HCT116 (cell line): ENCODE results near the gene TLR9. TPM values are rescaled to one million over a fixed set of nuclear protein-coding genes. Genes with fewer than 3 reads are reported as not detected.

Experiments used
- ATAC-seq: fragments of 200-7000 bp; cut with Tn5 transposase; 2 replicates; pipeline ENCODE4 v1.9.1; 2020; ENCODE audit warnings: mild to moderate bottlenecking, moderate library complexity
- BruUV-seq: library from RNA; stranded (reverse); fragments of 400-500 nt; replicated peaks from 2 replicates; lab custom pipeline; 2021; lab: Mats Ljungman, UMichigan
- CTCF ChIA-PET: fragments of 300-600 bp; sonication (Branson Sonifier 250); formaldehyde crosslinking; loops from one replicate; lab custom pipeline; 2021; ENCODE audit warnings: antibody characterized with exemption; lab: Charles Lee
- POLR2A ChIA-PET: fragments of 300-600, 350-600 bp; sonication (Branson Sonifier 250); formaldehyde crosslinking; loops from one replicate; lab custom pipeline; 2021; ENCODE audit warnings: antibody characterized with exemption; lab: Charles Lee
- RAD21 ChIA-PET, 2 experiments: fragments of 300-600 bp; sonication (Branson Sonifier 250); formaldehyde crosslinking; loops; one replicate each; lab custom pipeline; 2023; ENCODE audit warnings: low total read pairs in 2 of 2; ENCODE audit not compliant: uncharacterized antibody in 2 of 2, unreplicated experiment in 2 of 2, low non-redundant PET in 1 of 2; lab: Charles Lee
- DNase-seq: peaks from one replicate; pipeline ENCODE4 v3.0.0-alpha.2; 2010; ENCODE audit warnings: low read depth, low spot score
- H2AFZ ChIP-seq: fragments of 200-600 bp; shearing (Covaris generic), sonication (generic); 2 replicates; pipeline ENCODE4 v1.6.1; 2017; ENCODE audit warnings: low read depth, mixed run types, mixed read lengths, antibody characterized with exemption, low read length; ENCODE audit not compliant: poor library complexity, severe bottlenecking
- H3K27ac ChIP-seq: 2 replicates; pipeline ENCODE4 v1.5.1; 2012; ENCODE audit warnings: low read depth, low read length
- H3K27me3 ChIP-seq: fragments of 200-600 bp; sonication (generic); 2 replicates; pipeline ENCODE4 v1.6.1; 2016; ENCODE audit warnings: mixed run types, low read length, mixed read lengths; ENCODE audit not compliant: insufficient read depth
- H3K36me3 ChIP-seq, 2 experiments: fragments of 200-500 bp in 1 of 2; fragments of 200-600 bp in 1 of 2; sonication (Bioruptor generic) in 1 of 2; sonication (generic) in 1 of 2; 2 replicates each; pipeline versions ENCODE4 v1.5.1 to v1.6.1; 2014 to 2016; ENCODE audit warnings: low read length in 2 of 2, inconsistent platforms in 1 of 2, mixed read lengths in 1 of 2, mixed run types in 1 of 2; ENCODE audit not compliant: insufficient read depth in 2 of 2, control insufficient read depth in 1 of 2
- H3K4me1 ChIP-seq, 2 experiments: fragments of 200-600 bp in 1 of 2; sonication (generic) in 1 of 2; 2 replicates each; pipeline versions ENCODE4 v1.5.1 to v1.6.1; 2012 to 2017; ENCODE audit warnings: low read length in 2 of 2, inconsistent platforms in 1 of 2, mild to moderate bottlenecking in 1 of 2, mixed read lengths in 1 of 2, mixed run types in 1 of 2, moderate library complexity in 1 of 2; ENCODE audit not compliant: insufficient read depth in 2 of 2, control insufficient read depth in 1 of 2
- H3K4me2 ChIP-seq: fragments of 200-600 bp; sonication (generic); 2 replicates; pipeline ENCODE4 v1.6.1; 2017; ENCODE audit warnings: mixed run types, low read length, mixed read lengths
- H3K4me3 ChIP-seq, 2 experiments: fragments of 200-600 bp in 1 of 2; sonication (generic) in 1 of 2; replicated peaks in 1 of 2; 2 replicates each; pipeline ENCODE4 v1.5.1; 2011 to 2016; ENCODE audit warnings: low read length in 2 of 2, control low read depth in 1 of 2, low read depth in 1 of 2, mild to moderate bottlenecking in 1 of 2, mixed read lengths in 1 of 2, mixed run types in 1 of 2
- H3K79me2 ChIP-seq: fragments of 200-600 bp; sonication (generic); 2 replicates; pipeline ENCODE4 v1.6.1; 2017; ENCODE audit warnings: mild to moderate bottlenecking, mixed run types, low read length, moderate library complexity, mixed read lengths; ENCODE audit not compliant: insufficient read depth
- H3K9ac ChIP-seq: fragments of 200-600 bp; sonication (generic); 2 replicates; pipeline ENCODE4 v1.6.1; 2016; ENCODE audit warnings: low read length, mixed read lengths
- H3K9me2 ChIP-seq: fragments of 200-600 bp; sonication (generic), shearing (Covaris generic); 2 replicates; pipeline ENCODE4 v1.6.1; 2017; ENCODE audit warnings: mixed run types, mild to moderate bottlenecking, moderate library complexity; ENCODE audit not compliant: insufficient read depth
- H3K9me3 ChIP-seq, 2 experiments: fragments of 200-500 bp in 1 of 2; fragments of 200-600 bp in 1 of 2; sonication (Bioruptor generic) in 1 of 2; sonication (generic) in 1 of 2; 2 replicates each; pipeline ENCODE4 v1.6.1; 2014 to 2017; ENCODE audit warnings: low read length in 2 of 2, mixed read lengths in 2 of 2, inconsistent platforms in 1 of 2, low read depth in 1 of 2, mild to moderate bottlenecking in 1 of 2, mixed run types in 1 of 2, moderate library complexity in 1 of 2; ENCODE audit not compliant: control insufficient read depth in 1 of 2, insufficient read depth in 1 of 2
- H4K20me1 ChIP-seq: fragments of 200-600 bp; sonication (generic), shearing (Covaris generic); 2 replicates; pipeline ENCODE4 v1.6.1; 2017; ENCODE audit warnings: mixed run types, mild to moderate bottlenecking, moderate library complexity; ENCODE audit not compliant: insufficient read depth
- YY1 ChIP-seq: IDR thresholded peaks from 2 replicates; pipeline ENCODE4 v1.6.1; 2011; ENCODE audit warnings: low read length, low read depth, moderate library complexity, mild to moderate bottlenecking; ENCODE audit not compliant: insufficient replicate concordance; ENCODE audit errors: extremely low read depth
- ZFX ChIP-seq: fragments of 450-650 bp; IDR thresholded peaks from 2 replicates; pipeline ENCODE4 v1.6.1; 2017
- intact Hi-C: fragments of 100-400 bp; cut with micrococcal nuclease; formaldehyde crosslinking; loops from 2 replicates; pipeline ENCODE4 v1.10.0; 2022
- total RNA-seq: library from RNA; stranded (reverse); gene quantifications from one replicate; pipeline ENCODE4 v1.2.1, GENCODE V29; 2021; ENCODE audit not compliant: unreplicated experiment
- TF ChIP-seq, protein P1 (sequence below), 3 experiments: fragments of 200-600 bp in 1 of 3; sonication (generic) in 1 of 3; IDR thresholded peaks in 2 of 3; conservative IDR thresholded peaks in 1 of 3; 2 replicates each; pipeline ENCODE4 v1.5.1; 2012 to 2017; ENCODE audit warnings: low read depth in 2 of 3, low read length in 2 of 3, antibody characterized with exemption in 1 of 3, borderline replicate concordance in 1 of 3, control low read depth in 1 of 3, mild to moderate bottlenecking in 1 of 3, mixed read lengths in 1 of 3, mixed run types in 1 of 3, moderate library complexity in 1 of 3; ENCODE audit not compliant: insufficient read depth in 1 of 3

TLR9 gene
- total RNA-seq, 1 experiment from 2014 or later = 0.15 TPM

DNA sequence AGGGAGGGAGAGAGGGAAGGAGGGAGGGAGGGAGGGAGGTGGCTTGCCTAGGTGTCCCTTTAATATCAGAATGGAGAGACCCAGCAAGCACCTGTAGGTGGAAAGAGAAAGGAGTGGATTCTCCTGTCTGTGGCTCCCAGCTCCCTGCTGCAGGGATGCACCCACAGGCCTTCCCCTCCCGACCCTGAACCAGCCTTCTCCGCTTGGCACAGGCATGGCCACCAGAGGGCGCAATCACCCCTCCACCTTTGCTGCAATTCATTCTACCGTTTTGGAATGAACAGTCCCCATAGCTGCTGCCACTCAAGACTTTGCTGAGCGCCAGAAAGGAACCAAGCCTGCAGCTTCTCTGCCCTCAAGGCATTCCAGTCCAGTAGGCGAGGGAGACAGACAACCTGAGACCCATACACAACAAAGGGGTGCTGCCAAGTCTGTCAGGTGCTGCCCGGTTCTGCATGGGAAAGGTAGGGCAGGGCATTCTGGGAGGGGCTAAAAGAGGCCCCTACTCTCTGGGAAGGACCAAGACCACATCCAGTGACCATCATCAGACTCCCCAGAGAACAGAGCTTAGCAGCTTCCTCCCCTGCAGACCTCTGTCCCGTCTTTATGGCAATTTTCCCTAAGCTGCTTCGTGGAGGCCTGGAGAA, 4.9 kb downstream of the TLR9 start:
- H3K4me1 ChIP-seq = peaks cover 21 to 42% of the 10 kb centered on the region in 2 experiments
- ChIA-PET CTCF (interaction anchor here (0.7 to 5.4 kb wide), 23 partner anchors 8 to 278 kb away, joined by 3 to 55 read pairs (median 4); partner anchors contain the start of genes GLYCTK, POC1A, TWF2 and WDR82), RAD21 (interaction anchor here (0.5 to 1.8 kb wide), 3 partner anchors 15 to 119 kb away, joined by 3 to 4 read pairs (median 3); partner anchors contain the start of gene TWF2 (in 1 of the 2)), POLR2A (interaction anchor here (1.1 to 1.7 kb wide), 3 partner anchors 17 to 58 kb away, joined by 3 to 6 read pairs (median 3); partner anchors contain the start of gene WDR82)
- no peak overlapping the region for H2AFZ ChIP-seq
- H3K9me2 ChIP-seq = no peaks in the 10 kb centered on the region
- H3K9me3 ChIP-seq = no peaks in the 10 kb centered on the region
- BruUV-seq = no TSS peak
- peak; percentile 54 for DNase-seq
- peak overlapping the region; percentile 28; the same call in 1 of the 2 replicates for H3K4me2 ChIP-seq
- no peaks in the 10 kb centered on the region for H3K27me3 ChIP-seq
- TF ChIP-seq ZFX = no peak
- TF ChIP-seq, protein P1, sequence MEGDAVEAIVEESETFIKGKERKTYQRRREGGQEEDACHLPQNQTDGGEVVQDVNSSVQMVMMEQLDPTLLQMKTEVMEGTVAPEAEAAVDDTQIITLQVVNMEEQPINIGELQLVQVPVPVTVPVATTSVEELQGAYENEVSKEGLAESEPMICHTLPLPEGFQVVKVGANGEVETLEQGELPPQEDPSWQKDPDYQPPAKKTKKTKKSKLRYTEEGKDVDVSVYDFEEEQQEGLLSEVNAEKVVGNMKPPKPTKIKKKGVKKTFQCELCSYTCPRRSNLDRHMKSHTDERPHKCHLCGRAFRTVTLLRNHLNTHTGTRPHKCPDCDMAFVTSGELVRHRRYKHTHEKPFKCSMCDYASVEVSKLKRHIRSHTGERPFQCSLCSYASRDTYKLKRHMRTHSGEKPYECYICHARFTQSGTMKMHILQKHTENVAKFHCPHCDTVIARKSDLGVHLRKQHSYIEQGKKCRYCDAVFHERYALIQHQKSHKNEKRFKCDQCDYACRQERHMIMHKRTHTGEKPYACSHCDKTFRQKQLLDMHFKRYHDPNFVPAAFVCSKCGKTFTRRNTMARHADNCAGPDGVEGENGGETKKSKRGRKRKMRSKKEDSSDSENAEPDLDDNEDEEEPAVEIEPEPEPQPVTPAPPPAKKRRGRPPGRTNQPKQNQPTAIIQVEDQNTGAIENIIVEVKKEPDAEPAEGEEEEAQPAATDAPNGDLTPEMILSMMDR (IDR thresholded peaks at IDR 0.05 in 2 of 3, conservative IDR thresholded peaks at IDR 0.05 in 1 of 3; ENCODE audit: borderline replicate concordance in 1 of 3, insufficient read depth in 1 of 3, low read depth in 2 of 3, low read length in 2 of 3) = peak in 2 of 3 experiments; percentile 94 to 95; a peak in 4 of 6 replicates
- peak; percentile 70 for TF ChIP-seq YY1
- no peak overlapping the region for H3K27ac ChIP-seq
- H4K20me1 ChIP-seq = no peaks in the 10 kb centered on the region
- H3K79me2 ChIP-seq = no peaks in the 10 kb centered on the region
- intact Hi-C loops = loop anchor here (2.0 kb wide), 1 partner anchor 220 kb away; no protein-coding TSS in a partner anchor
- peak; percentile 72 for ATAC-seq
- no peak overlapping the region for H3K9ac ChIP-seq
- H3K4me3 ChIP-seq = no peak overlapping the region
- no peaks in the 10 kb centered on the region for H3K36me3 ChIP-seq
